Endodermal cell (in vitro differentiated cells): ENCODE data around the gene MCTP2. TPM values are rescaled to one million over a fixed set of nuclear protein-coding genes. Genes with fewer than 3 reads are reported as not detected.

Experiments used
- DNase-seq: peaks from one replicate; pipeline ENCODE4 v3.0.0-alpha.2; 2017
- H3K27ac ChIP-seq: 2 replicates; pipeline ENCODE4 v1.5.1; 2013; ENCODE audit warnings: mild to moderate bottlenecking, low read depth, low read length, moderate library complexity
- H3K27me3 ChIP-seq: 2 replicates; pipeline ENCODE4 v1.6.1; 2013; ENCODE audit warnings: mild to moderate bottlenecking, low read length, moderate library complexity; ENCODE audit not compliant: insufficient read depth, control insufficient read depth, poor library complexity, severe bottlenecking
- H3K36me3 ChIP-seq: 2 replicates; pipeline ENCODE4 v1.7.0; 2013; ENCODE audit warnings: mild to moderate bottlenecking, low read length, moderate library complexity; ENCODE audit not compliant: control insufficient read depth, insufficient read depth
- H3K4me1 ChIP-seq: one replicate; pipeline ENCODE4 v1.7.0; 2013; ENCODE audit warnings: low read length; ENCODE audit not compliant: control insufficient read depth, insufficient read depth
- H3K4me3 ChIP-seq: 2 replicates; pipeline ENCODE4 v1.5.1; 2013; ENCODE audit warnings: mild to moderate bottlenecking, low read length, moderate library complexity
- H3K9ac ChIP-seq: 2 replicates; pipeline ENCODE4 v1.6.1; 2013; ENCODE audit warnings: mild to moderate bottlenecking, low read length, moderate library complexity; ENCODE audit not compliant: poor library complexity, severe bottlenecking; ENCODE audit errors: extremely low read depth
- H3K9me3 ChIP-seq: 2 replicates; pipeline ENCODE4 v1.6.1; 2013; ENCODE audit warnings: mild to moderate bottlenecking, low read length, moderate library complexity; ENCODE audit not compliant: control insufficient read depth
- H3K27ac Mint-ChIP-seq: 2 replicates; pipeline ENCODE4 v1.8.0; 2020; ENCODE audit warnings: mixed read lengths
- H3K27me3 Mint-ChIP-seq: 2 replicates; pipeline ENCODE4 v1.8.0; 2021; ENCODE audit warnings: mild to moderate bottlenecking, mixed read lengths; ENCODE audit not compliant: insufficient read depth
- H3K36me3 Mint-ChIP-seq: 2 replicates; pipeline ENCODE4 v1.8.0; 2020; ENCODE audit warnings: low read depth, mixed read lengths
- H3K4me1 Mint-ChIP-seq: 2 replicates; pipeline ENCODE4 v1.8.0; 2020; ENCODE audit warnings: mixed read lengths
- H3K4me3 Mint-ChIP-seq: 2 replicates; pipeline ENCODE4 v1.8.0; 2020; ENCODE audit warnings: mild to moderate bottlenecking, moderate library complexity, mixed read lengths
- H3K9me3 Mint-ChIP-seq: 2 replicates; pipeline ENCODE4 v1.8.0; 2020; ENCODE audit warnings: mild to moderate bottlenecking, mixed read lengths
- WGBS, 2 experiments: methylation state at CpG; one replicate each; pipeline versions ENCODE4 v1.1.5 to v1.1.7; 2013; ENCODE audit warnings: missing lambda C conversion rate in 2 of 2, mixed read lengths in 1 of 2; ENCODE audit not compliant: insufficient coverage in 1 of 2, insufficient read length in 1 of 2; 5-methylcytosine and 5-hydroxymethylcytosine counted together
- total RNA-seq, 2 donors: library from RNA; stranded (reverse); fragmentation: NEBNext Ultra II Directional in 1 of 2; extraction: Animal tissue kit (Norgen Biotek cat#: 25700) in 1 of 2; gene quantifications; 2 replicates in 1 of 2; 3 replicates in 1 of 2; pipeline ENCODE4 v1.2.1, GENCODE V29; 2021
- TF ChIP-seq, protein P1 (sequence below): fragments of 200-600 bp; sonication (generic); conservative IDR thresholded peaks from 2 replicates; pipeline ENCODE4 v1.5.0; 2021; ENCODE audit warnings: antibody characterized with exemption, mild to moderate bottlenecking

The MCTP2 gene
- total RNA-seq, 2 donors from 2014 or later, result 9.2 to 12.1 TPM

- Mint-ChIP-seq H3K4me1 (peaks cover 27% of the 10 kb centered on the region), H3K27ac (no peak overlapping the region)
Observed at GRCh38 chr15:94398001-94398400, 166.6 kb downstream of the MCTP2 start.

DNA sequence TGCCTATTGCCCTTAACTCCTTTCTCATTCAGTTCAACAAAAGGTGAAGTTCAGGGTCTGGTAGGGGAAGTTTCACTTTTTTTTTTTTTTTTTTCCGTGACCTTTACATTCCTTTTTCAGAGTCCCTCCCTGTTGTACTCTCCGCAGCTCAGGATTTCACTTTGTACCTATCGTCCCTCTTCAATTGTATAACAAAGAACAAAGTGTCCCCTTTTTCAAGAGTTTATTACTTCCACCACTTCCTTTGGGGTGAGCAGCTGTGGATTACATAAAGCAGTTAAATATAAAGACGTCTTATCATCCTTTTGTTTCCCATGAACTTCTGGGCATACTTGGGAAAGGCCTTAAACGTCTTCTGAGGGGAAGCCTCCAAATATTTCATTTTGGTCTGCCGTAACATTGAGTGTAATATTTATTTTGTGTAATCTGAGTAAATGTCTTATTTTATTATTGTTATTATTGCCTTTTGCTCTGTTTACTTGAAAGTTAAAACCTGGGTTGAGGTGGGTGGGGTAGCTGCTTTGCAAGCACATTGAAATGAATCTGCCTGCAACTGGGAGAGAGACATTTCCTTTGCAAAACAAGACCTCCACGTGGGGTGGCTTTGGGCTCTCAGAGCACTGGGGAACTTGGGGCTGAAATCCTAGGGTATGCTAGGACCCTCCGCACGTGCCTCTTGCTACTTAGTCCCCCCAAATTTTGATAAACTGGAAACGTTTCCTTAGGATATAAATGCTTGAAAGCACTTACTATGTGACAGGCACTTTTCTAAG lies 169.4 kb downstream of the MCTP2 start:
- H3K27me3 ChIP-seq, result no peaks in the 10 kb centered on the region

More at GRCh38 chr15:94398001-94398400, 166.6 kb downstream of the MCTP2 start:
- no peaks in the 10 kb centered on the region for H3K4me1 ChIP-seq
- Mint-ChIP-seq H3K9me3 (no peaks in the 10 kb centered on the region), H3K27me3 (no peaks in the 10 kb centered on the region), H3K4me3 (no peak overlapping the region), H3K36me3 (no peaks in the 10 kb centered on the region)
- no peak overlapping the region for H3K27ac ChIP-seq
- DNase-seq, result no peak
- H3K4me3 ChIP-seq, result no peak overlapping the region
- no peak overlapping the region for H3K9ac ChIP-seq
- H3K27me3 ChIP-seq, result no peaks in the 10 kb centered on the region
- TF ChIP-seq, protein P1, sequence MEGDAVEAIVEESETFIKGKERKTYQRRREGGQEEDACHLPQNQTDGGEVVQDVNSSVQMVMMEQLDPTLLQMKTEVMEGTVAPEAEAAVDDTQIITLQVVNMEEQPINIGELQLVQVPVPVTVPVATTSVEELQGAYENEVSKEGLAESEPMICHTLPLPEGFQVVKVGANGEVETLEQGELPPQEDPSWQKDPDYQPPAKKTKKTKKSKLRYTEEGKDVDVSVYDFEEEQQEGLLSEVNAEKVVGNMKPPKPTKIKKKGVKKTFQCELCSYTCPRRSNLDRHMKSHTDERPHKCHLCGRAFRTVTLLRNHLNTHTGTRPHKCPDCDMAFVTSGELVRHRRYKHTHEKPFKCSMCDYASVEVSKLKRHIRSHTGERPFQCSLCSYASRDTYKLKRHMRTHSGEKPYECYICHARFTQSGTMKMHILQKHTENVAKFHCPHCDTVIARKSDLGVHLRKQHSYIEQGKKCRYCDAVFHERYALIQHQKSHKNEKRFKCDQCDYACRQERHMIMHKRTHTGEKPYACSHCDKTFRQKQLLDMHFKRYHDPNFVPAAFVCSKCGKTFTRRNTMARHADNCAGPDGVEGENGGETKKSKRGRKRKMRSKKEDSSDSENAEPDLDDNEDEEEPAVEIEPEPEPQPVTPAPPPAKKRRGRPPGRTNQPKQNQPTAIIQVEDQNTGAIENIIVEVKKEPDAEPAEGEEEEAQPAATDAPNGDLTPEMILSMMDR, result no peak
- no peaks in the 10 kb centered on the region for H3K36me3 ChIP-seq
- no peaks in the 10 kb centered on the region for H3K9me3 ChIP-seq

GRCh38 chr15:94403331-94403730 lies 172.0 kb downstream of the MCTP2 start:
- H3K9me3 ChIP-seq, result no peaks in the 10 kb centered on the region
- no peak overlapping the region for H3K9ac ChIP-seq
- Mint-ChIP-seq H3K36me3 (peaks cover 6% of the 10 kb centered on the region), H3K4me1 (peaks cover 19% of the 10 kb centered on the region), H3K9me3 (no peaks in the 10 kb centered on the region), H3K27me3 (no peaks in the 10 kb centered on the region), H3K27ac (no peak overlapping the region), H3K4me3 (no peak overlapping the region)
- H3K27me3 ChIP-seq, result no peaks in the 10 kb centered on the region
- H3K4me3 ChIP-seq, result no peak overlapping the region
- no peaks in the 10 kb centered on the region for H3K36me3 ChIP-seq
- no peak overlapping the region for H3K27ac ChIP-seq
- TF ChIP-seq, protein P1, result no peak
- no peak for DNase-seq
- no peaks in the 10 kb centered on the region for H3K4me1 ChIP-seq
- WGBS, 2 experiments, result 92 to 100% methylated on average over 1 to 4 of the region's 4 CpGs

More for the DNA sequence above, 169.4 kb downstream of the MCTP2 start:
- no peak overlapping the region for H3K9ac ChIP-seq
- no peak overlapping the region for H3K4me3 ChIP-seq
- no peak overlapping the region for H3K27ac ChIP-seq
- Mint-ChIP-seq H3K4me1 (peaks cover 24% of the 10 kb centered on the region), H3K4me3 (no peak overlapping the region), H3K27ac (no peak overlapping the region), H3K27me3 (no peaks in the 10 kb centered on the region), H3K9me3 (no peaks in the 10 kb centered on the region), H3K36me3 (peaks cover 6% of the 10 kb centered on the region)
- TF ChIP-seq, protein P1, result no peak
- H3K9me3 ChIP-seq, result no peaks in the 10 kb centered on the region
- H3K36me3 ChIP-seq, result no peaks in the 10 kb centered on the region
- 72 to 78% methylated on average over 4 to 9 of the region's 10 CpGs for WGBS, 2 experiments
- H3K4me1 ChIP-seq, result no peaks in the 10 kb centered on the region
- no peak for DNase-seq
